Measurements from ENCODE around the gene TMED10.
A peak's percentile ranks its signal among the peaks of the same experiment; 100 is the strongest.

Gene TMED10

DNA sequence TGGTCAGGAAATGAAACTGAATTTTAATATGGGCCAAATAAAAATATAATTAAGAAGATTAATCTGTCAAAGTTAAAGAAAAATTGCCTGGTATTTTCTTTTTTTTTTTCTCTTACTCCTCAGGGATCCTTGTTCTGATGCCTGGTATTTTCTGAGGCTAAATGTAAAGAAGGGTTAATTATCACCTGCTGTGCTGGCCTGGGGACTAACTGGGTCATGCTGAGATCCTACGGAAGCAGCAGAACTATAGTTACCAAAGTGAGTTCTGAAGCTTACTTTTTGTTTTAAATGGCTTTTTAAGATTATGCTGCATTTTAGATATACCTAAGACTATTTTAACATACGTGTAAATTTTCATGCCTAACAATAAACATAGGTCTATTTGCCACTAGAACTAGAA, 83.7 kb downstream of the TMED10 start:
- no peaks in the 10 kb centered on the region for H3K27me3 ChIP-seq (ENCODE audit: insufficient read depth, low read length, poor library complexity)
- H3K23ac ChIP-seq (ENCODE audit: low read length), result no peak overlapping the region
- no peak overlapping the region for H3K4me3 ChIP-seq (ENCODE audit: low read length)
- H2AK5ac ChIP-seq (ENCODE audit: low read length), result no peak overlapping the region
- H3K27ac ChIP-seq (ENCODE audit: low read depth, low read length), result no peak overlapping the region
- H3K79me1 ChIP-seq (ENCODE audit: low read length), result no peaks in the 10 kb centered on the region
- peak; percentile 37 for DNase-seq
- no peak overlapping the region for H3K4me2 ChIP-seq (ENCODE audit: low read length)
- H2BK5ac ChIP-seq (ENCODE audit: low read length), result no peak overlapping the region
- H3K9ac ChIP-seq (ENCODE audit: low read length), result no peak overlapping the region
- H3K36me3 ChIP-seq (ENCODE audit: control insufficient read depth, insufficient read depth, low read length), result no peaks in the 10 kb centered on the region
- H3K18ac ChIP-seq (ENCODE audit: low read length), result no peak overlapping the region
- H4K8ac ChIP-seq (ENCODE audit: low read depth, low read length), result no peak overlapping the region
- no peak overlapping the region for H3K4ac ChIP-seq (ENCODE audit: low read depth, low read length)
- H3K56ac ChIP-seq (ENCODE audit: low read length), result no peak overlapping the region
- H4K5ac ChIP-seq (ENCODE audit: low read length), result no peak overlapping the region
- H2BK15ac ChIP-seq (replicated peaks; ENCODE audit: low read depth), result no peak overlapping the region
- WGBS (ENCODE audit: extremely low coverage, insufficient coverage, low lambda C conversion rate), result no CpG with 5 or more reads among the region's 2 CpGs
- no peak overlapping the region for H2BK120ac ChIP-seq (ENCODE audit: low read depth, low read length)
- H3K79me2 ChIP-seq (ENCODE audit: control insufficient read depth, insufficient read depth, low read length), result no peaks in the 10 kb centered on the region
- no peaks in the 10 kb centered on the region for H3K4me1 ChIP-seq (ENCODE audit: control insufficient read depth, low read depth, low read length)

DNA sequence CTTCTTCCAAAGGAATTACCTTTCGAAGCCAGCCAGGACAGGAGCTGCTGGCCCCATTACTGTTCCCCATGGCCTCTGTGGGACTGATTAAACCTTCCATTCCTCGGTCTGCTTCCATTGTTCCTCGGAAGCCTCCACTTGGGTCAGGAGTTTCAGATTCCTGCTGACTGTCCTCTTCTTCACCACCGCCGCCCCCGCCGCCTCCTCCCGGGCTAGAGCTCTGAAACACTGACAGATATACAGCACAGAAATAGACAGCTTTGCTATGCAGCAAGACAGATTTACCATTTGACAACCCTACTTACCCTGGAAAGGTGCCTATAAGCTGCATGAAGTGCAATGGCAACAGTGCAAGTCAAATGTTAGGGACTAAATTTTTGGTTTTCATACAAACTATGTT, 85.2 kb downstream of the TMED10 start:
- Histone ChIP-seq H3K4me1 (ENCODE audit: control insufficient read depth, low read depth, low read length) (no peaks in the 10 kb centered on the region), H2BK15ac (replicated peaks; ENCODE audit: low read depth) (no peak overlapping the region), H2BK5ac (ENCODE audit: low read length) (no peak overlapping the region), H3K23ac (ENCODE audit: low read length) (no peak overlapping the region), H3K36me3 (ENCODE audit: control insufficient read depth, insufficient read depth, low read length) (no peaks in the 10 kb centered on the region), H3K27me3 (ENCODE audit: insufficient read depth, low read length, poor library complexity) (no peaks in the 10 kb centered on the region), H2AK5ac (ENCODE audit: low read length) (no peak overlapping the region), H3K4ac (ENCODE audit: low read depth, low read length) (no peak overlapping the region), H3K79me2 (ENCODE audit: control insufficient read depth, insufficient read depth, low read length) (no peaks in the 10 kb centered on the region), H3K18ac (ENCODE audit: low read length) (no peak overlapping the region), H3K56ac (ENCODE audit: low read length) (no peak overlapping the region), H3K27ac (ENCODE audit: low read depth, low read length) (no peak overlapping the region), H4K8ac (ENCODE audit: low read depth, low read length) (no peak overlapping the region), H3K4me3 (ENCODE audit: low read length) (no peak overlapping the region), H4K5ac (ENCODE audit: low read length) (no peak overlapping the region), H2BK120ac (ENCODE audit: low read depth, low read length) (no peak overlapping the region), H3K4me2 (ENCODE audit: low read length) (no peak overlapping the region), H3K9ac (ENCODE audit: low read length) (no peak overlapping the region), H3K79me1 (ENCODE audit: low read length) (no peaks in the 10 kb centered on the region)
- DNase-seq, result no peak
- WGBS (ENCODE audit: extremely low coverage, insufficient coverage, low lambda C conversion rate), result no CpG with 5 or more reads among the region's 8 CpGs

DNA sequence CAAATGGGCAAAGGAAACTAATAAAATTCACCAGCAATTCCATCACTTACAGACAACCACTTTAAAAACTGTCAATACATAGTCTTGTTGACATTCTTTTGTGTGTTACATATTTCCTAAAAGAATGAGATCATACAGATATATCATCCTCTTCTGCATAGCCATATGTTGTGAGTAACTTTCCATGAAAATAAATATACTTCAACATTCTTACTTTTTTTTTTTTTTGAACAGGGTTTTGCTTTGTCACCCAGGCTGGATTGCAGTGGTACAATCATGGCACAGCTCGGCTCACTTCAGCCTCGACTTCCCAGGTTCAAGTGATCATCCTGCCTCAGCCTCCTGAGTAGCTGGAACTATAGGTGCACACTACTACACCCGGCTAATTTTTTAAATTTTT, 86.1 kb downstream of the TMED10 start:
- Histone ChIP-seq H3K4ac (ENCODE audit: low read depth, low read length) (no peak overlapping the region), H2BK120ac (ENCODE audit: low read depth, low read length) (no peak overlapping the region), H3K9ac (ENCODE audit: low read length) (no peak overlapping the region), H2BK5ac (ENCODE audit: low read length) (no peak overlapping the region), H3K4me1 (ENCODE audit: control insufficient read depth, low read depth, low read length) (no peaks in the 10 kb centered on the region), H2BK15ac (replicated peaks; ENCODE audit: low read depth) (no peak overlapping the region), H3K4me3 (ENCODE audit: low read length) (no peak overlapping the region), H3K36me3 (ENCODE audit: control insufficient read depth, insufficient read depth, low read length) (no peaks in the 10 kb centered on the region), H3K79me1 (ENCODE audit: low read length) (no peaks in the 10 kb centered on the region), H3K23ac (ENCODE audit: low read length) (no peak overlapping the region), H3K4me2 (ENCODE audit: low read length) (no peak overlapping the region), H3K27ac (ENCODE audit: low read depth, low read length) (no peak overlapping the region), H3K56ac (ENCODE audit: low read length) (no peak overlapping the region), H4K8ac (ENCODE audit: low read depth, low read length) (no peak overlapping the region), H3K79me2 (ENCODE audit: control insufficient read depth, insufficient read depth, low read length) (no peaks in the 10 kb centered on the region), H3K27me3 (ENCODE audit: insufficient read depth, low read length, poor library complexity) (no peaks in the 10 kb centered on the region), H4K5ac (ENCODE audit: low read length) (no peak overlapping the region), H2AK5ac (ENCODE audit: low read length) (no peak overlapping the region), H3K18ac (ENCODE audit: low read length) (no peak overlapping the region)
- no peak for DNase-seq
- no CpG with 5 or more reads among the region's 3 CpGs for WGBS (ENCODE audit: extremely low coverage, insufficient coverage, low lambda C conversion rate)

DNA sequence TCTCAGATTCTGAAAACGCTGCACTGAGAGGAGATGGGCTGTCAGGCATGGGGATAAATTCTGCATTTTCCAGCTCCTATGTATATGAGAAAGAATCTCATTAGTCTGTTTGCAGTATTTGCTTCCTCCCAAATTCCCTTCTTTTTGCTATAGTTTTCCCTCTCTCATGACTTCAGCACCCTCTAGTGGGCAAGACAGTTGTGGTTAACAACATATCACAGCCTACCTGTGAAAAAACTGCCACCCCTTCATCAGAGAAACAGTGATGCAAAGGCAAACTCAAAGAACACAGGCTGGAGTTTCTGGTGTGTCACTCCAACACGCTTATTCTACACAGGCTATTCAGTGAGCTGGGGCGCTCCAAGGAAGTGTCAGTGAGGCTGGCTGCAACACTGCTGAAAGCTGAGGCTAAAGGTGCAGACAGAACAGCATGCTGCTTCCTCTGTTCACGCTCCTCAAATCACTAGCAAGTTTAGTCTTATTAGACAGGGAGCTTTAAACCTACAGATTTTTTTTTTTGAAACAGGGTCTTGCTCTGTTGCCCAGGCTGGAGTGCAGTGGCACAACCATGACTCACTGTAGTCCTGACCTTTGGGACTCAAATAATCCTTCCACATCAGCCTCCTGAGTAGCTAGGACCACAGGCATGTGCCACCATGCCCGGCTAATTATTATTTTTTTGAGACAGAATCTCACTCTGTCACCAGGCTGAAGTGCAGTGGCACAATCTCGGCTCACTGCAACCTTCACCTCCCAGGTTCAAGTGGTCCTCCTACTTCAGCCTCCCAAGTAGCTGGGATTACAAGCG, 87.6 kb downstream of the TMED10 start:
- no peak overlapping the region for H3K27ac ChIP-seq (ENCODE audit: low read depth, low read length)
- H3K36me3 ChIP-seq (ENCODE audit: control insufficient read depth, insufficient read depth, low read length), result no peaks in the 10 kb centered on the region
- H3K4me2 ChIP-seq (ENCODE audit: low read length), result no peak overlapping the region
- H3K4me3 ChIP-seq (ENCODE audit: low read length), result no peak overlapping the region
- no peak overlapping the region for H4K8ac ChIP-seq (ENCODE audit: low read depth, low read length)
- H3K27me3 ChIP-seq (ENCODE audit: insufficient read depth, low read length, poor library complexity), result no peaks in the 10 kb centered on the region
- no peak overlapping the region for H3K23ac ChIP-seq (ENCODE audit: low read length)
- H3K56ac ChIP-seq (ENCODE audit: low read length), result no peak overlapping the region
- H3K79me2 ChIP-seq (ENCODE audit: control insufficient read depth, insufficient read depth, low read length), result no peaks in the 10 kb centered on the region
- no peak overlapping the region for H3K9ac ChIP-seq (ENCODE audit: low read length)
- H3K18ac ChIP-seq (ENCODE audit: low read length), result no peak overlapping the region
- H2AK5ac ChIP-seq (ENCODE audit: low read length), result no peak overlapping the region
- H3K79me1 ChIP-seq (ENCODE audit: low read length), result no peaks in the 10 kb centered on the region
- H2BK120ac ChIP-seq (ENCODE audit: low read depth, low read length), result no peak overlapping the region
- no peak overlapping the region for H2BK15ac ChIP-seq (replicated peaks; ENCODE audit: low read depth)
- no peak overlapping the region for H3K4ac ChIP-seq (ENCODE audit: low read depth, low read length)
- DNase-seq, result peak; percentile 73
- no peak overlapping the region for H4K5ac ChIP-seq (ENCODE audit: low read length)
- no peak overlapping the region for H2BK5ac ChIP-seq (ENCODE audit: low read length)
- no CpG with 5 or more reads among the region's 7 CpGs for WGBS (ENCODE audit: extremely low coverage, insufficient coverage, low lambda C conversion rate)
- no peaks in the 10 kb centered on the region for H3K4me1 ChIP-seq (ENCODE audit: control insufficient read depth, low read depth, low read length)

DNA sequence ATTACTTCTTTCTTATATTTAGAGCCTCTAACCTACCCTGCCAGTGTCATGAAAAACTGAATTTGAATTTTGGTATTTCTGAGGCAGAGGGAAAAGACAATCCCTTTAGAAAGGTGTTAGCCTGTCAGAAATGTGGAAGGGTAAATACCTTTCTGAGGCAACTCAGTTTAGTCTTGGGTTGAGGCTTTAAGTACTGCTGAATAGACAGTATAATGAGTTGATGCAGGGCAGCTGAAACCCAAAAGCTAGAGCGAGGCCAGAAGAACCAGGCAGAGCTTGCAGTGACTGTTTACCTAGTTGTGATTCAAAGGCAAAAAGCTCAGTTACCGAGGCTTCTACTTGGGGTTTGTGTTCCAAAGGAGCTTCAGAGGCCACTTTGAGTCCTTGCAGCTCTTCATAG, 88.3 kb downstream of the TMED10 start:
- no peak overlapping the region for H3K56ac ChIP-seq (ENCODE audit: low read length)

DNA sequence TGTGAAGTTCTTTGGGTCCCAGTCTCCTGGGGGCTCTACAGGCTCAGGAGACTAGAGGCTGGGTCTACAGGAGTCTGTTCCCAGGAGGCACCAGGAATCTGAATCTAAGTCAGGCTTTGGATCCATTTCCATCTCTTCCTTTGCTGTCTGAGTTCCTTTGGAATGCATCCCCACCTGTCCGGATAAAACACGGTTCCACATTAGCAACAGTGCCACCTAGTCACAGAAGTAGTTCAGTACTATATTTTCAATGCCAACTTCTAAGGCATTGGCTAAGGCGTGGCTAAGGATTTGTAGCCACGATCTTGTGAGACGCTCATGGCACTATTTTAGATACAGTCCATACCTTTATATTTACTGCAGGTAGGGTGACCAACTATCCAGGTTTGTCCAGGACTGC, 91.9 kb downstream of the TMED10 start:
- no peak overlapping the region for H4K8ac ChIP-seq (ENCODE audit: low read depth, low read length)
- WGBS (ENCODE audit: extremely low coverage, insufficient coverage, low lambda C conversion rate), result no CpG with 5 or more reads among the region's 5 CpGs
- DNase-seq, result no peak
- H3K4ac ChIP-seq (ENCODE audit: low read depth, low read length), result no peak overlapping the region
- H3K4me3 ChIP-seq (ENCODE audit: low read length), result no peak overlapping the region
- no peak overlapping the region for H3K4me2 ChIP-seq (ENCODE audit: low read length)
- no peaks in the 10 kb centered on the region for H3K4me1 ChIP-seq (ENCODE audit: control insufficient read depth, low read depth, low read length)
- no peak overlapping the region for H2BK15ac ChIP-seq (replicated peaks; ENCODE audit: low read depth)
- H2AK5ac ChIP-seq (ENCODE audit: low read length), result no peak overlapping the region
- no peaks in the 10 kb centered on the region for H3K79me1 ChIP-seq (ENCODE audit: low read length)
- H3K27ac ChIP-seq (ENCODE audit: low read depth, low read length), result no peak overlapping the region
- H3K79me2 ChIP-seq (ENCODE audit: control insufficient read depth, insufficient read depth, low read length), result no peaks in the 10 kb centered on the region
- no peaks in the 10 kb centered on the region for H3K27me3 ChIP-seq (ENCODE audit: insufficient read depth, low read length, poor library complexity)
- H3K18ac ChIP-seq (ENCODE audit: low read length), result no peak overlapping the region
- no peak overlapping the region for H4K5ac ChIP-seq (ENCODE audit: low read length)
- no peak overlapping the region for H3K23ac ChIP-seq (ENCODE audit: low read length)
- H2BK120ac ChIP-seq (ENCODE audit: low read depth, low read length), result no peak overlapping the region
- no peak overlapping the region for H2BK5ac ChIP-seq (ENCODE audit: low read length)
- no peak overlapping the region for H3K56ac ChIP-seq (ENCODE audit: low read length)
- no peak overlapping the region for H3K9ac ChIP-seq (ENCODE audit: low read length)
- H3K36me3 ChIP-seq (ENCODE audit: control insufficient read depth, insufficient read depth, low read length), result no peaks in the 10 kb centered on the region

More for the DNA sequence above, 88.3 kb downstream of the TMED10 start:
- H2BK120ac ChIP-seq (ENCODE audit: low read depth, low read length), result no peak overlapping the region
- no peak overlapping the region for H3K27ac ChIP-seq (ENCODE audit: low read depth, low read length)
- H3K4me1 ChIP-seq (ENCODE audit: control insufficient read depth, low read depth, low read length), result no peaks in the 10 kb centered on the region
- H4K8ac ChIP-seq (ENCODE audit: low read depth, low read length), result no peak overlapping the region
- no peak overlapping the region for H2BK15ac ChIP-seq (replicated peaks; ENCODE audit: low read depth)
- H3K4ac ChIP-seq (ENCODE audit: low read depth, low read length), result no peak overlapping the region
- no peak overlapping the region for H3K4me2 ChIP-seq (ENCODE audit: low read length)
- no peak overlapping the region for H3K18ac ChIP-seq (ENCODE audit: low read length)
- no peaks in the 10 kb centered on the region for H3K79me2 ChIP-seq (ENCODE audit: control insufficient read depth, insufficient read depth, low read length)
- H2AK5ac ChIP-seq (ENCODE audit: low read length), result no peak overlapping the region
- WGBS (ENCODE audit: extremely low coverage, insufficient coverage, low lambda C conversion rate), result no CpG with 5 or more reads among the region's 2 CpGs
- no peaks in the 10 kb centered on the region for H3K36me3 ChIP-seq (ENCODE audit: control insufficient read depth, insufficient read depth, low read length)
- H3K4me3 ChIP-seq (ENCODE audit: low read length), result no peak overlapping the region
- H4K5ac ChIP-seq (ENCODE audit: low read length), result no peak overlapping the region
- H2BK5ac ChIP-seq (ENCODE audit: low read length), result no peak overlapping the region
- DNase-seq, result no peak
- H3K23ac ChIP-seq (ENCODE audit: low read length), result no peak overlapping the region
- no peaks in the 10 kb centered on the region for H3K27me3 ChIP-seq (ENCODE audit: insufficient read depth, low read length, poor library complexity)
- no peak overlapping the region for H3K9ac ChIP-seq (ENCODE audit: low read length)
- H3K79me1 ChIP-seq (ENCODE audit: low read length), result no peaks in the 10 kb centered on the region
